Measurements from ENCODE around the gene NOMO2. TPM values are rescaled to one million over a fixed set of nuclear protein-coding genes. Genes with fewer than 3 reads are reported as not detected.
A peak's percentile ranks its signal among the peaks of the same experiment; 100 is the strongest.
"Not testable (repeated sequence)": the region's sequence is repeated elsewhere in the genome, so short reads cannot be mapped to it uniquely, and the experiment has no call there.

Gene NOMO2
- polyA plus RNA-seq, 2 of the 4 experiments (the other 2 are of a cell fraction): 96.0 to 123 TPM

- H3K4me1 ChIP-seq; DNase-seq (ENCODE audit: low read depth in 1 of 2, low spot score in 1 of 2); H3K4me3 ChIP-seq; H3K4me2 ChIP-seq; H3K27ac ChIP-seq; POLR2A ChIA-PET; H3K9me3 ChIP-seq; CTCF ChIA-PET; FAIRE-seq; ATAC-seq: not testable (repeated sequence)
- no CpG with 5 or more reads among the region's 5 CpGs for WGBS (ENCODE audit: missing lambda C conversion rate)
Measured at GRCh38 chr16:18541912-18542311, 20.0 kb downstream of the NOMO2 start.

GRCh38 chr16:18537004-18537403 lies 24.9 kb downstream of the NOMO2 start:
- POLR2A ChIA-PET; CTCF ChIA-PET; H3K27ac ChIP-seq; DNase-seq (ENCODE audit: low read depth in 1 of 2, low spot score in 1 of 2); H3K4me1 ChIP-seq; H3K4me3 ChIP-seq; H3K4me2 ChIP-seq; H3K9me3 ChIP-seq; FAIRE-seq: not testable (repeated sequence)
- ATAC-seq: peak; percentile 82 to 90
- TF ChIP-seq RAD21 (conservative IDR thresholded peaks at IDR 0.05 in 1 of 2, IDR thresholded peaks at IDR 0.05 in 1 of 2): 0 out of 5 replicates have a peak, but pooled peaks of 1 of the 2 experiments have one; percentile 16
- WGBS (ENCODE audit: missing lambda C conversion rate): 24% methylated on average over 3 of the region's 3 CpGs

GRCh38 chr16:18535519-18536168 lies 26.3 kb downstream of the NOMO2 start:
- DNase-seq (ENCODE audit: low read depth in 1 of 2, low spot score in 1 of 2); CTCF ChIA-PET; H3K4me1 ChIP-seq; FAIRE-seq; ATAC-seq; H3K27ac ChIP-seq; H3K4me3 ChIP-seq; H3K9me3 ChIP-seq; H3K4me2 ChIP-seq; POLR2A ChIA-PET: not testable (repeated sequence)
- 96% methylated on average over 11 of the region's 15 CpGs for WGBS (ENCODE audit: missing lambda C conversion rate)

GRCh38 chr16:18534308-18534707 lies 27.6 kb downstream of the NOMO2 start:
- CTCF ChIA-PET; FAIRE-seq; H3K4me3 ChIP-seq; H3K4me1 ChIP-seq; H3K4me2 ChIP-seq; H3K27ac ChIP-seq; H3K9me3 ChIP-seq; DNase-seq (ENCODE audit: low read depth in 1 of 2, low spot score in 1 of 2); POLR2A ChIA-PET; ATAC-seq: not testable (repeated sequence)
- WGBS (ENCODE audit: missing lambda C conversion rate): 90% methylated on average over 1 of the region's 4 CpGs

GRCh38 chr16:18531323-18531722 lies 30.6 kb downstream of the NOMO2 start:
- DNase-seq (ENCODE audit: low read depth in 1 of 2, low spot score in 1 of 2); H3K4me1 ChIP-seq; H3K4me2 ChIP-seq; CTCF ChIA-PET; H3K4me3 ChIP-seq; H3K9me3 ChIP-seq; ATAC-seq; H3K27ac ChIP-seq; FAIRE-seq; POLR2A ChIA-PET: not testable (repeated sequence)
- WGBS (ENCODE audit: missing lambda C conversion rate): 99% methylated on average over 7 of the region's 10 CpGs

- CTCF ChIA-PET; H3K9me3 ChIP-seq; H3K27ac ChIP-seq; DNase-seq (ENCODE audit: low read depth in 1 of 2, low spot score in 1 of 2); ATAC-seq; H3K4me1 ChIP-seq; H3K4me2 ChIP-seq; FAIRE-seq; POLR2A ChIA-PET; H3K4me3 ChIP-seq: not testable (repeated sequence)
- 75% methylated on average over 2 of the region's 3 CpGs for WGBS (ENCODE audit: missing lambda C conversion rate)
Measured at GRCh38 chr16:18530329-18530728, 31.6 kb downstream of the NOMO2 start.

GRCh38 chr16:18526547-18526946 lies 35.4 kb downstream of the NOMO2 start:
- ATAC-seq; POLR2A ChIA-PET; DNase-seq (ENCODE audit: low read depth in 1 of 2, low spot score in 1 of 2); FAIRE-seq; CTCF ChIA-PET; H3K9me3 ChIP-seq; H3K4me3 ChIP-seq; H3K27ac ChIP-seq; H3K4me1 ChIP-seq; H3K4me2 ChIP-seq: not testable (repeated sequence)
- WGBS (ENCODE audit: missing lambda C conversion rate): 84% methylated on average over 3 of the region's 4 CpGs

- CTCF ChIA-PET; H3K4me1 ChIP-seq; H3K9me3 ChIP-seq; FAIRE-seq; H3K27ac ChIP-seq; DNase-seq (ENCODE audit: low read depth in 1 of 2, low spot score in 1 of 2); H3K4me2 ChIP-seq; ATAC-seq; POLR2A ChIA-PET; H3K4me3 ChIP-seq: not testable (repeated sequence)
- WGBS (ENCODE audit: missing lambda C conversion rate): 95% methylated on average over 8 of the region's 8 CpGs
Measured at GRCh38 chr16:18525882-18526482, 35.9 kb downstream of the NOMO2 start.

GRCh38 chr16:18522637-18523036 lies 39.3 kb downstream of the NOMO2 start:
- H3K4me1 ChIP-seq; FAIRE-seq; H3K4me2 ChIP-seq; H3K4me3 ChIP-seq; H3K27ac ChIP-seq; POLR2A ChIA-PET; H3K9me3 ChIP-seq; CTCF ChIA-PET; DNase-seq (ENCODE audit: low read depth in 1 of 2, low spot score in 1 of 2): not testable (repeated sequence)
- ATAC-seq: peak in 1 of 2 experiments; percentile 70; a peak in 4 of 6 replicates
- no CpG with 5 or more reads among the region's 9 CpGs for WGBS (ENCODE audit: missing lambda C conversion rate)

GRCh38 chr16:18521445-18522181 lies 40.3 kb downstream of the NOMO2 start:
- H3K4me1 ChIP-seq; DNase-seq (ENCODE audit: low read depth in 1 of 2, low spot score in 1 of 2); ATAC-seq; H3K4me3 ChIP-seq; H3K9me3 ChIP-seq; H3K27ac ChIP-seq; POLR2A ChIA-PET; FAIRE-seq; CTCF ChIA-PET; H3K4me2 ChIP-seq: not testable (repeated sequence)
- WGBS (ENCODE audit: missing lambda C conversion rate): no CpG with 5 or more reads among the region's 15 CpGs

- DNase-seq (ENCODE audit: low read depth in 1 of 2, low spot score in 1 of 2); H3K4me2 ChIP-seq; H3K9me3 ChIP-seq; H3K4me1 ChIP-seq; H3K4me3 ChIP-seq; FAIRE-seq; ATAC-seq; H3K27ac ChIP-seq; POLR2A ChIA-PET; CTCF ChIA-PET: not testable (repeated sequence)
- no CpG with 5 or more reads among the region's 12 CpGs for WGBS (ENCODE audit: missing lambda C conversion rate)
Measured at GRCh38 chr16:18518536-18519283, 43.2 kb downstream of the NOMO2 start.
